ENCODE data around the gene CMSS1. TPM values are rescaled to one million over a fixed set of nuclear protein-coding genes. Genes with fewer than 3 reads are reported as not detected.

CMSS1 gene
- total and polyA plus RNA-seq, 2 of the 13 experiments (the other 11 are each of a cell fraction or from before 2014, with no cell fraction given) = 6.4 to 48.7 TPM

- TF ChIP-seq, protein P1, sequence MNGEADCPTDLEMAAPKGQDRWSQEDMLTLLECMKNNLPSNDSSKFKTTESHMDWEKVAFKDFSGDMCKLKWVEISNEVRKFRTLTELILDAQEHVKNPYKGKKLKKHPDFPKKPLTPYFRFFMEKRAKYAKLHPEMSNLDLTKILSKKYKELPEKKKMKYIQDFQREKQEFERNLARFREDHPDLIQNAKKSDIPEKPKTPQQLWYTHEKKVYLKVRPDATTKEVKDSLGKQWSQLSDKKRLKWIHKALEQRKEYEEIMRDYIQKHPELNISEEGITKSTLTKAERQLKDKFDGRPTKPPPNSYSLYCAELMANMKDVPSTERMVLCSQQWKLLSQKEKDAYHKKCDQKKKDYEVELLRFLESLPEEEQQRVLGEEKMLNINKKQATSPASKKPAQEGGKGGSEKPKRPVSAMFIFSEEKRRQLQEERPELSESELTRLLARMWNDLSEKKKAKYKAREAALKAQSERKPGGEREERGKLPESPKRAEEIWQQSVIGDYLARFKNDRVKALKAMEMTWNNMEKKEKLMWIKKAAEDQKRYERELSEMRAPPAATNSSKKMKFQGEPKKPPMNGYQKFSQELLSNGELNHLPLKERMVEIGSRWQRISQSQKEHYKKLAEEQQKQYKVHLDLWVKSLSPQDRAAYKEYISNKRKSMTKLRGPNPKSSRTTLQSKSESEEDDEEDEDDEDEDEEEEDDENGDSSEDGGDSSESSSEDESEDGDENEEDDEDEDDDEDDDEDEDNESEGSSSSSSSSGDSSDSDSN (CRISPR knock-in tag; IDR thresholded peaks at IDR 0.05) = no peak
- no peak for TF ChIP-seq ZNF776 (CRISPR knock-in tag; IDR thresholded peaks at IDR 0.05)
- TF ChIP-seq, protein P2, sequence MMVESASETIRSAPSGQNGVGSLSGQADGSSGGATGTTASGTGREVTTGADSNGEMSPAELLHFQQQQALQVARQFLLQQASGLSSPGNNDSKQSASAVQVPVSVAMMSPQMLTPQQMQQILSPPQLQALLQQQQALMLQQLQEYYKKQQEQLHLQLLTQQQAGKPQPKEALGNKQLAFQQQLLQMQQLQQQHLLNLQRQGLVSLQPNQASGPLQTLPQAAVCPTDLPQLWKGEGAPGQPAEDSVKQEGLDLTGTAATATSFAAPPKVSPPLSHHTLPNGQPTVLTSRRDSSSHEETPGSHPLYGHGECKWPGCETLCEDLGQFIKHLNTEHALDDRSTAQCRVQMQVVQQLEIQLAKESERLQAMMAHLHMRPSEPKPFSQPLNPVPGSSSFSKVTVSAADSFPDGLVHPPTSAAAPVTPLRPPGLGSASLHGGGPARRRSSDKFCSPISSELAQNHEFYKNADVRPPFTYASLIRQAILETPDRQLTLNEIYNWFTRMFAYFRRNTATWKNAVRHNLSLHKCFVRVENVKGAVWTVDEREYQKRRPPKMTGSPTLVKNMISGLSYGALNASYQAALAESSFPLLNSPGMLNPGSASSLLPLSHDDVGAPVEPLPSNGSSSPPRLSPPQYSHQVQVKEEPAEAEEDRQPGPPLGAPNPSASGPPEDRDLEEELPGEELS (CRISPR knock-in tag; IDR thresholded peaks at IDR 0.05) = peak; percentile 80
- 0 out of 2 replicates have a peak, but pooled peaks have one; percentile 36 for TF ChIP-seq NCOA2 (CRISPR knock-in tag; IDR thresholded peaks at IDR 0.05)
- peak; percentile 73; the same call in 1 of the 2 replicates for TF ChIP-seq SOX5 (CRISPR knock-in tag; IDR thresholded peaks at IDR 0.05; ENCODE audit: borderline replicate concordance)
- no peak for TF ChIP-seq ZFP62 (CRISPR knock-in tag; IDR thresholded peaks at IDR 0.05)
- TF ChIP-seq HDAC2 (CRISPR knock-in tag; IDR thresholded peaks at IDR 0.05) = 0 out of 2 replicates have a peak, but pooled peaks have one; percentile 24
- TF ChIP-seq CREM (IDR thresholded peaks at IDR 0.05) = peak; percentile 41; the same call in 1 of the 2 replicates
- TF ChIP-seq CREM (CRISPR knock-in tag; IDR thresholded peaks at IDR 0.05) = no peak
- TF ChIP-seq ZNF331 (CRISPR knock-in tag; IDR thresholded peaks at IDR 0.05) = 0 out of 2 replicates have a peak, but pooled peaks have one; percentile 42
- peak; percentile 30; the same call in 1 of the 2 replicates for TF ChIP-seq RXRB (CRISPR knock-in tag; IDR thresholded peaks at IDR 0.05; ENCODE audit: borderline replicate concordance)
- TF ChIP-seq CSRNP2 (CRISPR knock-in tag; conservative IDR thresholded peaks at IDR 0.05; ENCODE audit: low read depth) = no peak
- TF ChIP-seq ZNF577 (CRISPR knock-in tag; IDR thresholded peaks at IDR 0.05; ENCODE audit: borderline replicate concordance, low read depth) = no peak
- TF ChIP-seq, protein P3, sequence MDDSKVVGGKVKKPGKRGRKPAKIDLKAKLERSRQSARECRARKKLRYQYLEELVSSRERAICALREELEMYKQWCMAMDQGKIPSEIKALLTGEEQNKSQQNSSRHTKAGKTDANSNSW (CRISPR knock-in tag; IDR thresholded peaks at IDR 0.05; ENCODE audit: borderline replicate concordance) = no peak
- peak; percentile 47; the same call in 1 of the 2 replicates for TF ChIP-seq FOXA3 (CRISPR knock-in tag; IDR thresholded peaks at IDR 0.05)
- peak; percentile 35; the same call in 1 of the 2 replicates for TF ChIP-seq NFIC (IDR thresholded peaks at IDR 0.05; ENCODE audit: low read length)
- peak; percentile 45; the same call in 1 of the 2 replicates for TF ChIP-seq GFI1 (CRISPR knock-in tag; IDR thresholded peaks at IDR 0.05; ENCODE audit: borderline replicate concordance)
- TF ChIP-seq ZNF3 (CRISPR knock-in tag; IDR thresholded peaks at IDR 0.05) = 0 out of 2 replicates have a peak, but pooled peaks have one; percentile 18
- TF ChIP-seq RCOR2 (CRISPR knock-in tag; IDR thresholded peaks at IDR 0.05) = peak; percentile 61; the same call in 1 of the 2 replicates
- no peak for TF ChIP-seq ZNF747 (CRISPR knock-in tag; IDR thresholded peaks at IDR 0.05; ENCODE audit: borderline replicate concordance)
- TF ChIP-seq GATAD2A (CRISPR knock-in tag; IDR thresholded peaks at IDR 0.05) = 0 out of 2 replicates have a peak, but pooled peaks have one; percentile 37
- no peak for TF ChIP-seq SMAD1 (CRISPR knock-in tag; IDR thresholded peaks at IDR 0.05; ENCODE audit: borderline replicate concordance, low read depth)
Observed at GRCh38 chr3:99884484-99884883, 66.8 kb downstream of the CMSS1 start (continued).

All from HepG2 (cell line).